HG02759 (cell line): Measurements from ENCODE around the gene ACP4.
"Not testable (repeated sequence)": the region's sequence is repeated elsewhere in the genome, so short reads cannot be mapped to it uniquely, and the experiment has no call there.

Experiments used
- ATAC-seq: cut with Tn5 transposase; IDR thresholded peaks from one replicate; pipeline ENCODE4 v1.9.1; 2021; ENCODE audit warnings: mild to moderate bottlenecking, moderate library complexity; ENCODE audit not compliant: unreplicated experiment

Gene ACP4

GRCh38 chr19:50790396-50790795 lies at the start of gene ACP4:
Gene ACP4 (plus strand): TSS chr19:50790415. CDS start chr19:50790415, 0 bp downstream.
- ATAC-seq: no peak

GRCh38 chr19:50741179-50741933 lies 48.9 kb upstream of the ACP4 start:
- no peak for ATAC-seq

- no peak for ATAC-seq
Observed at GRCh38 chr19:50743537-50743936, 46.7 kb upstream of the ACP4 start.

- ATAC-seq: no peak
Observed at GRCh38 chr19:50745221-50745620, 45.0 kb upstream of the ACP4 start.

GRCh38 chr19:50747141-50747540 lies 43.1 kb upstream of the ACP4 start:
- ATAC-seq: not testable (repeated sequence)

- no peak for ATAC-seq
Observed at GRCh38 chr19:50749490-50749889, 40.7 kb upstream of the ACP4 start.

GRCh38 chr19:50750010-50750409 lies 40.2 kb upstream of the ACP4 start:
- ATAC-seq: no peak

- no peak for ATAC-seq
Observed at GRCh38 chr19:50753879-50754278, 36.3 kb upstream of the ACP4 start.

GRCh38 chr19:50756244-50756643 lies 34.0 kb upstream of the ACP4 start:
- ATAC-seq: not testable (repeated sequence)

- ATAC-seq: not testable (repeated sequence)
Observed at GRCh38 chr19:50757624-50758023, 32.6 kb upstream of the ACP4 start.

- ATAC-seq: not testable (repeated sequence)
Observed at GRCh38 chr19:50759076-50759475, 31.1 kb upstream of the ACP4 start.

- no peak for ATAC-seq
Observed at GRCh38 chr19:50759886-50760285, 30.3 kb upstream of the ACP4 start.

- not testable (repeated sequence) for ATAC-seq
Observed at GRCh38 chr19:50761501-50761900, 28.7 kb upstream of the ACP4 start.

- not testable (repeated sequence) for ATAC-seq
Observed at GRCh38 chr19:50763521-50763920, 26.7 kb upstream of the ACP4 start.

GRCh38 chr19:50764409-50764808 lies 25.8 kb upstream of the ACP4 start:
- ATAC-seq: no peak

GRCh38 chr19:50766746-50767145 lies 23.5 kb upstream of the ACP4 start:
- ATAC-seq: not testable (repeated sequence)

- ATAC-seq: not testable (repeated sequence)
Observed at GRCh38 chr19:50767263-50767662, 23.0 kb upstream of the ACP4 start.

- ATAC-seq: no peak
Observed at GRCh38 chr19:50768277-50768676, 21.9 kb upstream of the ACP4 start.

- ATAC-seq: not testable (repeated sequence)
Observed at GRCh38 chr19:50770164-50770563, 20.1 kb upstream of the ACP4 start, which contains the start of gene GPR32. Gene GPR32 (plus strand): TSS chr19:50770464. CDS start chr19:50770601, 137 bp downstream.

- ATAC-seq: no peak
Observed at GRCh38 chr19:50770888-50771287, 19.3 kb upstream of the ACP4 start.

GRCh38 chr19:50772476-50772875 lies 17.7 kb upstream of the ACP4 start:
- ATAC-seq: no peak

- ATAC-seq: not testable (repeated sequence)
Observed at GRCh38 chr19:50772912-50773311, 17.3 kb upstream of the ACP4 start.

- not testable (repeated sequence) for ATAC-seq
Observed at GRCh38 chr19:50773454-50773853, 16.8 kb upstream of the ACP4 start.
